GM21737 (cell line): ENCODE measurements around the gene ATP11B.
"Not testable (repeated sequence)": the region's sequence is repeated elsewhere in the genome, so short reads cannot be mapped to it uniquely, and the experiment has no call there.

Experiments
- ATAC-seq: cut with Tn5 transposase; IDR thresholded peaks from one replicate; pipeline ENCODE4 v1.9.1; 2021; ENCODE audit warnings: mild to moderate bottlenecking, moderate library complexity; ENCODE audit not compliant: unreplicated experiment

Gene ATP11B

DNA sequence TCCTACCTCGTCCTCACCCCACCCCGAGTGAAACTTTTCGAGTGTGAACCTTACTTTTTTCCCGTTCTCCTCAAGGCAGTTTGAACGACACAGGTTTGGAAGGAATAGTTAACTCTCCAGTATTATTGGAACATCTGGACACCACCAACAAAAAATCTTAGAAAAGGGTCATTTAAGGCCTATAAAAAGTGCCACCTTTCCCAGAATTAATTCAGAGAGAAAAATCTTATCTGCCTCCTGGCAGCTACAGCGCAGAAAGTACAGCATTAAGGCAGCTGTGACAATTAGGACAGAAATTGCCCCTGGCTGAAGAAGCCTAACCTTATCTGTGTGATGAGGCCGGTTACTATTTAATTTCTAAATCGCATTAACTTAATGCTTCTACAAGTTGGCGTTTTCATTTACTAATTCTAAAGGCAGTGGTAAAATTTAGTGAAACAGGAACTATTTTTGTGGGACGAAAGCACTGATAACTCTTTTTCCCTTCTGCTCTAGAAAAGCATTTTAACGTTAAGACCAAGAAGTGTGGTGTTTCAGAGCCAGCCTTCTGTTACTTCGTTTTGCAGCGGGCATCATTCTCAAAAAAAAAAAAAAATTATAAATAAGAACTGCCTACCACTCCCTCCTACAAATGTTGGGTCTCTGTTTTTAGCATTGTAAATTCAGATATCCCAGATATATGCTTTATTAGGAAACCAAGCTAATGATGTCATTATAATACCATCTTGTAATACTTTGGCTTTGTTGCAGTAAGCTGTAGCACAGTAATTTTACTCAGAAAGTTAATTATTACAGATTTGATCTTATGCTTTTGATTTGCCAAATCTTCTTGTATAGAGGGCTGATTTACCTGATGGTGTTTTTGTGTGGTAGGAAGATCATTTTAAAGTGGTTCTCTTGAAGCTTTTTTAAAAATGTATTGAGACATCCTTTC lies 1.4 kb downstream of the ATP11B start:
- ATAC-seq: no peak

DNA sequence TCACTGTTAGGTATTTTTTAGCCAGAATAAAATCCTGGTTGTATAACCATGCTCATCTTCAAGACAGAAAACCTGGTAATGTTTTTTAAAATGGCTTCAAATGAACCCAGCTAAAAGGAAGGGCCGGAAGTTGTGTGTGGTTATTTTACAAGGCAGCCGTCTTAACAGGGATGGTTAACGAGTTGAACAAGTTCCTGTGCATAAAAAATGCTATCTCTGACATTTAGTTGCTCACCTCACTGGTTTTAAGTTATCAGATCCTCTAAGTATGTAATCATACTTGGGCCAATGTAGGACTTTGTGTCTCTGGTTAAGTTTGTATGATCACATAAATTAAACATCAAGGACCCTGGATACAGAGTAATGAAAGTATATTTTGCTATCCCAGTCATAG lies 2.1 kb downstream of the ATP11B start:
- no peak for ATAC-seq

DNA sequence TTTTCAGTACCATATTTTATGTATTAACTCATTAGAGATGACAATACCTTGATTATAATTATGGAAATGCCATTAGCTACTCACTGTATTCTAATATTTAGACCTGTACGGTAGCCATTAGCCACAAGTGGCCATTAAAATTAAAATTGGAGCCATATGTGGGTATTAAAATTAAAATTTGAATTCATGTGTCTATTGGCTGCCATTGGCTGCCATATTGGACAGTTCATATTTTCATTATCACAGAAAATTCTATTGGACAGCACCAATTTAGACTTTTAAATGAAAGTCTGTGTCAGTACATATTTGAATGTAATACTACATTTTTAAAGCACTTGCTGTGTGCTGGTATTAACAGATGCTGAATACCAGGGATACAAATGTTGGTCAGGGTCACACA lies 3.0 kb downstream of the ATP11B start:
- no peak for ATAC-seq

DNA sequence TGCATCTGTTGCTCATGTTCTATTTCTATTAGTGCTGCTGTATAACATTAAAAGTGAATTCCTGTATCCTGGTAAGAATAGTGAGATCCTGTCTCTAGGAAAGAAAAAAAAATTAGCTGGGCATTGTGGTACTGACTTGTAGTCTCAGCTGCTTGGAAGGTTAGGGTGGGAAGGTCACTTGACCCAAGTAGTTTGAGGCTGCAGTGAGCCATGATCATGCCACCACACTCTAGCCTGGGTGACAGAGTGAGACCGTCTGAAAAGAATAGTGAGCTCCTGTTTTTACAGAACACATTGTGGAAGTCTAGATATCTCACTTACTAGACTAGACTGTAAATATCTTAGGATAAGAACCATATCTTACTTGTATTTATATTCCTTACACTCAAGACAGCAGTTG lies 4.6 kb downstream of the ATP11B start:
- no peak for ATAC-seq

DNA sequence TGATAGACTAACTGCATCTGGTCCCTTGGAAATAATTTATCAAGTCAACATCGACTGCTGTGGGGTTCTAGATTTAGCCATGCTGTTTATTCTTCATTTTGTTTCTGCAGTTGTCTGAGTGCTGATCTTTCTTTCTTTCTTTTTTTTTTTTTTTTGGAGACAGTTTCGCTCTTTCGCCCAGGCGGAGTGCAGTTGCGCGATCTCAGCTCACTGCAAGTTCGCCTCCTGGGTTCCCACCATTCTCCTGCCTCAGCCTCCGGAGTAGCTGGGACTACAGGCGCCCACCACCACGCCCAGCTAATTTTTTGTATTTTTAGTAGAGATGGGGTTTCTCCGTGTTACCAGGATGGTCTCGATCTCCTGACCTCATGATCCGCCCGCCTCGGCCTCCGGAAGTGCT lies 5.8 kb downstream of the ATP11B start:
- not testable (repeated sequence) for ATAC-seq

DNA sequence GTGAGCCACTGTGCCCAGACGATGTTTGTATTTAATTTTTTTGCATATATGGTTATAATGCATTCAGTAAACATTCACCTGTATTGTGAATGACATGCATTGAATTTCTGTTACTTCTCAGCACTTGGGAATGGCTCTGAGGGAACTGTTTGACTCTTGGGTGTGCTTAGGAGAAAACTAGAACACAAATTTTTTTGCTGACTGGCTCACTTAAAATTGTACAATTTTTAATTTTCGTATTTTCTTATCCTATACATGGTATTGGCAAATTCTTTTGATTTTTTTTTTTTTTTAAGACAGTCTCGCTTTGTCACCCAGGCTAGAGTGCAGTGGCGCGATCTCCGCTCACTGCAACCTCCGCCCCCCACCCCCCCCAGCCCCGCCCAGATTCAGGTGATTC lies 7.2 kb downstream of the ATP11B start:
- ATAC-seq: no peak

DNA sequence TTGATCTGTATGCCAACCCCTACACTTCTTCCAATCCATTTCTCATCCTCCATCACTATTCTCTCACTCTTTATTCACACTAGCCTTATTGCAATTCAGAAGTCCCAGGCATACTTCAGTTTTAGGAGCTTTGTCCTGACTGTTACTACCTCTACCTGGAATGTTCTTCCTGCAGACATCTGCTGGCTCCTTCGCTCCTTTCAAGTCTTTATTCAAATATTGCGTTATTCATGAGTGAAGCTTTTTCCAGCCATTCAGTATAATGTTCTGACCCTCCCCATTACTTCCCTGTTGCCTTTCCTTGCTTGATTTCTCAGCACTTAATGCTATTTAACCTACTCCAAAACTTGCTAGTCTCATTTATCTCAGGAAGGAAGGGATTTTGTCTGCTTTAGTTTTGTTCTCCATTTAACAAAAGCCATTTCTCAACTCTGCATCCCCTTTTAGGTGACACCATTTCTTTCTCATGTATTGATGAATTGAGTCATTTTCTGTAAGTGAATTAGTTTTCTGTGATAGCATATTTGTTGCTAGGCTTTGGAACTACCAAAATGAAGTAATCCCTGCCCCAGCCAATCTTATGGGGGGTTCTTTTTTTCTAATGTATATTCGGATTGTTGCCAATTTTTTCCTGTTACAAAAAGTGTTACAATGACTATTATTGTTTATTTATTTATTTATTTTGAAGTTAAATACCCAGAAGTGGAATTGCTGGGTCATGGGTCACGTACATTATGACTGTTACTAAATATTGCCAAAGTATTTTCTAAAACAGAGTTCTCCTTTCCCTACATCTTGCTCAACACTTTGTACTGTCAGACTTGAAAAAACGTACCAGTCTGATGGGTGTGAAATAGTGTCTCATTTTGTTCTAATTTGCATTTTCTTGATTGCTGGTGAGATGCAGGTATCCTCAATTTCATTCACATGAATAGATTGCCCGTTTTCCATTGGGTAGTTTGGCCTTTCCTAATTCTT lies 9.4 kb downstream of the ATP11B start:
- no peak for ATAC-seq

DNA sequence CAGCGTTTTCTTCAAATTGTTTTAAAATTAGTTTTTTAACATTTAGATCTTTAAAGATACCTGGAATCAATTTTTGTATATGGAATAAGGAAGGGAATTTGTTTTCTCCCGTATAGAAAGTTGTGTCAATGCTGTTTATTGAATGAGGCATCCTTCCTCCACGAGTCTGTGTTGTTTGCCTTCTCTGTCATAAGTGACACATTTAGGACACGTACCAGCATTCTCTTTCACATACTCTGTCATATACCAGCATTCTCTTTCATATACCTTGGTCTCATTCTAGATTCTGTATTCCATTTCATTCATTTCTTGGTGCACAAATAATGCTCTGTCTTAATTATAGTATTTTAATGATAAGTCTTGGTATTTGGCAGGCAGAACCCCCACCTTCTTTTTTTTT lies 10.3 kb downstream of the ATP11B start:
- no peak for ATAC-seq

DNA sequence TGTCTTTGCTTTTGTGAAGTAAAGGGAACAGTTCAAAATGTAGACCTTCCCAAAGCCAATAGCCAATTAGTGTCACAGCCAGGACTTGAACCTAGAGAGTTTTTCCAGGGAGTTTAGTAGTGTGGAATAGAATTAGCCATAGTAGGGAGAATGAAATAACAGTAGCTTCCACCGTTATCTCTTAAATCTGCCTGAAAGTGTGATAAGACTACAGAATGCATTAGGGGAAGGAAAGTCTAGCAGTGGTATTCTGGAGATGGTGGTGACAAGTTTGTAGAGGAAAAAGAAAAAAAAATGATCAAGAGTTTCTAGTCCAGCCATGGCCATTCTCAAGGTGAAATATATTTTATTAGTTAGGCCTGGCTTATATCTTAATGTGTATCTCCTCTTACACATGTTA lies 13.8 kb downstream of the ATP11B start:
- no peak for ATAC-seq

DNA sequence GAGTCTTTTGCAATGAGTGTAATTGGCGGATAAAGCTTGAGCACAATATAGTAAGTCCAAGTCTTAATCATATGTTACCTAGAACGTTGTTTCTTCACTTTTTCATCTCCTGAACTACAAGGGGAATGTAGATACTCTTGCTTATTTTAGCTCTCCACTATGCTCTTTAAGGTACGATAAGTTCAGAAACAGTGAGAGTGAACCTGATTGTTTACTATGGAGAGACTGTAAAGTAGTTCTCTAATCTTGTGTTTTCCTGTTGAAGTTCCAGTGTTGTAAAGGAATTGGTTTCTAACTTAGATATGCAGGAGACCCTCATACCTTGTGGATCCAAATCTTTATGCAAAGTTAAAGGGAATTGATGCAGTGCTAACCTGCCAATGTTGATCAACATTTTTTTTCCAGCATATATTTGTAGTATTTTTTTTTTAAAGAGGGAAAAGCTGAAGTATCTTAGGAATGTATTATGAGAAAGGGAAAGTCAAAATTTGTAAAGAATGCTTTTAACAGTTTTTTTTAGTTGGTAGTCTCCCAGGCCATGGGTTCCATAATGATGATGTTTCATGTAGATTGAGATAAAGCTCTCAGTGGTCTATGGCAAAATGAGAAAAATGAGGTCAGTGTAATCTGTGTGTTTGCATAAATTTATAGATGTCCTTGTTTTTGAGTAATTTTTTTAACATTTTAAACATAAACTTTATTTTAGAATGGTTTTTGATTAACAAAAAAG lies 14.9 kb downstream of the ATP11B start:
- ATAC-seq: no peak

DNA sequence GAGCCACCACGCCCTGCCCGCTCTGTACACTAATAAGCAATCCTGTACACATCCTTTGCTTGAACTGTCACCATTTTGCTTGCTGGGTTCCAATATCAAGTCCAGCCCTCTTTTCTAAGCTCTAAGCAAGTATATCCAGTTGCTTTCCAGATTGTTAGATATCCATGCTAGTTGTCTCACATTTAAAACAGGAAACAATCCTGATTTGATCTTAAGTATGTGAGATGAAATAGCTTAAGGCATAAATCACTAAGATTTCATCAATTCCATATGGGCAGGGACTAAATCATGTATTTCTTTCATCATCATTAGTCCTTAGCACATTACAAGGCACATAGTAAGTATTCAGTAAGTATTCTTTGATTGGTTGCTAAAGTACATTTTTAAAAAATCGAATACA lies 16.2 kb downstream of the ATP11B start:
- no peak for ATAC-seq

DNA sequence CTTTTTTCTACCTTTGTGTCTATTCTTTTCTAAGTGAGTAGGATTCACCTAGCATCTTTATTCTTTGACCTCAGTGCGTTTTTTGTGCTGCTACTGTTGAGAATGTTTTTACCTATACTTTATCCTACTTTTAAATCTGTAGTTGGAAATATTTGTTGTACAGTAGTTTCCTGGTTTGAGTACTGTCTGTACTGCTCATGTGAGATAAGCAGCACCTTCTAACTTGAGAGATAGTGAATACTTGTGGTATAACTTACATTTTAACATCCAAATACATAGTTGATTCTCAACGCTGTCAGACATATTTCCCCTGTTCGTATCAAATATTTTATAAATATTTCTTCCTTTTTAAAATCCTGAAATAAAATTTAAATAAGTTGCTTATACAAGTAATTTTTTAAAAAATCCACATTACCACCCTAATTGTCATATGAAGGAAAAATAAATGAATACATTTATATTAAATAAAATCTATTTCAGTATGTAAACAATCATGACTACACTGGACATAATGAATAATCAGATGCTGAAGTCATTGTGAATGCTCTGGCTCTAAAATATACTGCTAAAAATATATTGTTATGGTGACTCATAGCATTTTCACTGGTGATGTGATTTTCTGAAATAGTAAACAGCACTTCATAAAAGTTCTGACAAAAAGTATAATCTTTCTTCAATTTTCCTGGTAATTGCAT lies 17.4 kb downstream of the ATP11B start:
- no peak for ATAC-seq

DNA sequence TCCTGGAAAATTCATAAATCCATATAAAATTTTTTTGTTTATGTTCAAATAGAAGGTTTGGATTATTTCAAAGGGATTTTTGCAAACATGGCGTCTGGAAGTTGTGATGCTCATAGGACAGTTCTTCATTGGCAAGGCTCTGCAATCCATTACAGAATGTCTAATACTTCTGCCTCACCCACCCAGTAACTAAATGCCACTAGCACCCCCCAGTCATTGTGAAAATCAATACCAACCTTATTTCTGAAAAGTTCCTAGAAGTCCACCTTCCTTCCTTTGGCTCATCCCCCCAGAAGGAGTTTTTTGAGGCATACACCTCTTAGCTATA lies 17.9 kb downstream of the ATP11B start:
- ATAC-seq: no peak

DNA sequence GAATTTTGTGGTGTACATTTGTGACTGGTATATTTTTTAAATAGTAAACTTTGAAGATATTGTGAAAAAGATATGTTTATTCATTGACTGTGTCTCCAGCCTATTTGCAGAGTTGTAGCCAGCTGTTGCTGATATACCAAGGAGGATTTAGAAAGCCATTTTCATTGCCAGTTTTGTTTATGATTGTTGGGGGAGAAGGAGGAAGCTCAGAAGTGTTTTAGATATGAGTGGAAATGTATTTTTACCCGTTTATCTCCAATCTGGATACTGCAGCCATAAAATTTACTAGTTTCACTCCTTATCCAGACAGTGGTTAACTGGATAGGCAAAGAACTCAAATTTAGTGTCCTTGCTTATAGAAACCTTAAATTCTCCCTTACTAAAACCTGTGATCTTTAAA lies 18.8 kb downstream of the ATP11B start:
- ATAC-seq: no peak

DNA sequence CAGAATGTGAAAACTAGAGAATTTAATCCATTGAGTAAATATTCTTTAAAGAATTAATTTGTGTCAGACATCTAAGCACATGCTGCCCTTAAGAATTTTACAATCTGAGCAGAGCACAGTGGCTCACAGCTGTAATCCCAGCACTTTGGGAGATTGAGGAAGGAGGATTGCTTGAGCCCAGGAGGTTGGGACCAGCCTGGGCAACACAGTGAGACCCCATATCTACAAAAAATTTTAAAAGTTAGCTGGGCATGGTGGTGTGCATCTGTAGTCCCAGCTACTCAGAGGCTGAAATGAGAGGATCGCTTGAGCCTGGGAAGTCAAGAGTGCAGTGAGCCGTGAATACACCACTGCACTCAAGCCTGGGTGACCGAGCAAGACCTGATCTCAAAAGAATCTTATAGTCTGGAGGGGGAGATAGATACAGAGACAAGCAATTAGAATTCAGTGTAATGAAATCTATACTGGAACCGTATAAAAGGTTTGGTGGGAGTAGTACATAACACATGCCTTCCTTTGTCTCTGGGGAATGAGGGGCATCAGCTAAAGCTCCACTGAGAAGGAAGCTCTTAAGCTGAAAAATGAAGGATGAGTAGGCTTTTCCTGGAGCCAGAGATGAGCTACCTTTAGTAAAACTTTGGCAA lies 21.2 kb downstream of the ATP11B start:
- ATAC-seq: no peak

DNA sequence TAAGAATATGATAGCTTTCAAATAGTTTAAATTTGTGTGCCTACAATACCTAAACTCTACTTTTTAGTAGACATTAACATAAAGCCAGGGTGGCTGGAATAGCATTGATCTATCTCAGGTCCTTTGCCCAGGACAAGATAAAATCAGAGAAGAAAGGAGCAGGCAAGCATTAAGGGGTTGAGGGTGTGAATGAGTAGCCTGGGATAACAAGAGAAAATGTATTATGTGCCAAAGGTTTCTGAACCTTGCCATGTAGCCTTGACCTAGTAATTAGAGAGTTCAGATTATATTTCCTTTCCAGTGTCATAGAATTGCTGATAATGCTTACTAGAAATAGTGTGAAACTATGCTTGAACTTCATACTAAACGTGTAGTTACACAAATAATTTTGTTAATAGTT lies 22.9 kb downstream of the ATP11B start:
- no peak for ATAC-seq

DNA sequence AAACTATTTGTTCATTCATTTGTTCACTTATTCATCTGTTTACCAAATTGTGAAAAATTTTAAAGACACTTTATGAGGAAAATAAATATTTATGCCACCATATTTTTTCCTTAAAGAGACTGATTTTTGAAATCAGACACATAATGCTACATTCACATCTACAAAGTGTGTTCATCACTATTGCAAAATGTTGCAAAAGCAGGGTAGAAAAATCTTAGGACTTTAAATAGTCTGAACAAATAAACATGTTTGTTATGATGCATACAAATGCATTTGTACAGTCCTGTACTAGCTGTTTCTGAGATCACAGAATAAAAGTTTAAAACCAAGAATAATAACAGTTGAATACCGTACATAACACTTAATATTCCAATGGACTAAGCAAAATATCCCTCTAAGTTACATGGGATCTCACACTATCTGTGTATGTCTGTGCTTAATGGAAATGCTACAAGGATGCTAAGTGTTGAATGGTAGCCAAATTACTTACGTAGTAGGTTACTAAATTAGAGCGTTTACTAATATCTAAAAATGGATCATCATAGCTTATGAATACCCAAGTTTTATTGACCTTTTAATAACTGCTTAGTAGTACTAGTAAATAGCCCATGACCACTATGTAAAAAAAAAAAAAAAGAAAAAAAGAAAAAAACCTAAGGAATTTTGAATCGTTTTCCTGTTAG lies 25.1 kb downstream of the ATP11B start:
- no peak for ATAC-seq

DNA sequence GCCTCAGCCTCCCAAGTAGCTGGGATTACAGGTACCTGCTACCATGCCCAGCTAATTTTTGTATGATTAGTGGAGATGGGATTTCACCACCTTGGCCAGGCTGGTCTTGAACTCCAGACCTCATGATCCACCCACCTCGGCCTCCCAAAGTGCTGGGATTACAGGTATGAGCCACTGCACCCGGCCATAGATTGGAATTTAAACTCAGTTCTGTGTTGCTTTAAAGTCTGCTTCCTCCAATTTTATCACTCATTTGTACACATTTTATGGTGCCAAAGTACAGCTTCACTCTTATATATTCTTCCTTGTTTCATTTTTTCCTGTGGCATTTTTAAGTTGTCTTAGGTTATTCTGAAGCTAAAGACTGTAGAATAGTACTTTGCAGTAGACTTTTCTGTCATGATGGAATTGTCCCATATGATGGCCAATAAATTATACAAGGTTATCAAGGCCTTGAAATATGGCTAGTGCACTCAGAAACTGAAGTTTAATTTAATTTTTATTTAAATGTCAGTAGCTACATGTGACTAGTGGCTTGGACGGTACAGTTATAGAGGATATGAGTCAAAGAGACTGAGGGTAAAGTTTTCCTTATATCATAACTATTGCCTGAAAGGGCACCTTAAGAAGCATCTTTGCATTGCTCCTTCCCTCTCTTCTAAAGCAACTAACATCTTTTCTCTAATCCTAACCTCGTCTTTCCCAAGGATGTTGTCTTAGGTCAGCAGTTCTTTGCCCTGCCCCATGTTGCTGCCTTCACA lies 28.1 kb downstream of the ATP11B start:
- no peak for ATAC-seq

DNA sequence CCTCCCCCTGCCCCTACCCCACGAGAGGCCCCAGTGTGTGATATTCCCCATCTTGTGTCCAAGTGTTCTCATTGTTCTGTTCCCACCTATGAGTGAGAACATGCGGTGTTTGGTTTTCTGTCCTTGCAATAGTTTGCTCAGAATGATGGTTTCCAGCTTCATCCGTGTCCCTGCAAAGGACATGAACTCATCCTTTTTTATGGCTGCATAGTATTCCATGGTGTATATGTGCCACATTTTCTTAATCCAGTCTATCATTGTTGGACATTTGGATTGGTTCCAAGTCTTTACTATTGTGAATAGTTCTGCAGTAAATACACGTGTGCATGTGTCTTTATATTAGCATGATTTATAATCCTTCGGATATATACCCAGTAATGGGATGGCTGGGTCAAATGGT lies 29.0 kb downstream of the ATP11B start:
- not testable (repeated sequence) for ATAC-seq
